Measurements from ENCODE around the gene RINL.

DNA sequence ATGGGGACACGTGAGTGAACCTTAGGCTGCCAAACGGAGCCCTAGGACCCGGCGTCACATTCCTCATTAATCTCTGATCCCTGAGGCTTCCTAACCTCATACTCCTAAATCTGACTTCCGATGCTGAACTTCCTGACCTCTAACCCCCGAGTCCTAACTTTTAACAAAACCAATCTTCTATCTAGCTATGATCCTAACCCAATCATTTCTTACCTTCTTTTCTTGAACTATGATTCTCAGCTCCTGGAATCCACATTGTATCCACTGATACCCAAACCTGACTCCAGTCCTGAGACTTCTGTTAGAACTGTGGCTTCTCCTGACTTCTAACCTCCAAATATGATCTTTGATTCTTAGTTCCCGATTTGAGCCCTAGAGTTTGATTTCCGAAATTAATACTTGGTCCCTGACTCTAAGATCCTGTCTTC lies 22.1 kb upstream of the RINL start:
- TF ChIP-seq, protein P1, sequence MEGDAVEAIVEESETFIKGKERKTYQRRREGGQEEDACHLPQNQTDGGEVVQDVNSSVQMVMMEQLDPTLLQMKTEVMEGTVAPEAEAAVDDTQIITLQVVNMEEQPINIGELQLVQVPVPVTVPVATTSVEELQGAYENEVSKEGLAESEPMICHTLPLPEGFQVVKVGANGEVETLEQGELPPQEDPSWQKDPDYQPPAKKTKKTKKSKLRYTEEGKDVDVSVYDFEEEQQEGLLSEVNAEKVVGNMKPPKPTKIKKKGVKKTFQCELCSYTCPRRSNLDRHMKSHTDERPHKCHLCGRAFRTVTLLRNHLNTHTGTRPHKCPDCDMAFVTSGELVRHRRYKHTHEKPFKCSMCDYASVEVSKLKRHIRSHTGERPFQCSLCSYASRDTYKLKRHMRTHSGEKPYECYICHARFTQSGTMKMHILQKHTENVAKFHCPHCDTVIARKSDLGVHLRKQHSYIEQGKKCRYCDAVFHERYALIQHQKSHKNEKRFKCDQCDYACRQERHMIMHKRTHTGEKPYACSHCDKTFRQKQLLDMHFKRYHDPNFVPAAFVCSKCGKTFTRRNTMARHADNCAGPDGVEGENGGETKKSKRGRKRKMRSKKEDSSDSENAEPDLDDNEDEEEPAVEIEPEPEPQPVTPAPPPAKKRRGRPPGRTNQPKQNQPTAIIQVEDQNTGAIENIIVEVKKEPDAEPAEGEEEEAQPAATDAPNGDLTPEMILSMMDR (IDR thresholded peaks at IDR 0.05), result no peak
- no peak for TF ChIP-seq POLR2A (IDR thresholded peaks at IDR 0.05)
